Measurements from ENCODE around the gene ADAT1. TPM values are rescaled to one million over a fixed set of nuclear protein-coding genes. Genes with fewer than 3 reads are reported as not detected.

Gene ADAT1
- total RNA-seq, 4 donors from 2014 or later = 14.7 to 44.8 (median 19.0) TPM

GRCh38 chr16:75630052-75630451 is 7.0 kb upstream of the ADAT1 start:
- TF ChIP-seq CTCF (IDR thresholded peaks at IDR 0.05 in 4 of 5, conservative IDR thresholded peaks at IDR 0.05 in 1 of 5) = no peak
- no peak for TF ChIP-seq POLR2A (IDR thresholded peaks at IDR 0.05)
- H3K27ac ChIP-seq = no peak overlapping the region
- in situ Hi-C loops (cut with MboI; ENCODE audit: low sequenced_read_pairs in 4 of 4) = loop anchor here in 1 of 4 donors (25.0 kb wide), 2 partner anchors 168 to 643 kb away; partner anchors contain the start of genes TMEM170A, WDR59 and ZNRF1
- no peak overlapping the region for H3K4me3 ChIP-seq
- DNase-seq = no peak
- H3K27me3 ChIP-seq = no peaks in the 10 kb centered on the region
- peaks cover 0 to 4% of the 10 kb centered on the region in 2 donors for H3K4me1 ChIP-seq
- intact Hi-C loops (cut with DNase I; ENCODE audit: low total_unique reads) = no loop called here
- H3K36me3 ChIP-seq = peaks cover 2 to 95% of the 10 kb centered on the region in 2 donors
- ATAC-seq = no peak
- no peaks in the 10 kb centered on the region for H3K9me3 ChIP-seq

GRCh38 chr16:75629132-75629531 is 6.1 kb upstream of the ADAT1 start:
- H3K4me3 ChIP-seq = no peak overlapping the region
- peaks cover 0 to 4% of the 10 kb centered on the region in 2 donors for H3K4me1 ChIP-seq
- peaks cover 2 to 86% of the 10 kb centered on the region in 2 donors for H3K36me3 ChIP-seq
- intact Hi-C loops (cut with DNase I; ENCODE audit: low total_unique reads) = no loop called here
- H3K27me3 ChIP-seq = no peaks in the 10 kb centered on the region
- H3K9me3 ChIP-seq = no peaks in the 10 kb centered on the region
- no peak for ATAC-seq
- no peak overlapping the region for H3K27ac ChIP-seq
- no peak for TF ChIP-seq POLR2A (IDR thresholded peaks at IDR 0.05)
- no peak for TF ChIP-seq CTCF (IDR thresholded peaks at IDR 0.05 in 4 of 5, conservative IDR thresholded peaks at IDR 0.05 in 1 of 5)
- DNase-seq = no peak
- in situ Hi-C loops (cut with MboI; ENCODE audit: low sequenced_read_pairs in 4 of 4) = loop anchor here in 2 of 4 donors (10.0 to 25.0 kb wide), 3 partner anchors 64 to 642 kb away; partner anchors contain the start of genes GABARAPL2 (in 1 of the 2), TMEM170A (in 1 of the 2), WDR59 (in 1 of the 2) and ZNRF1 (in 1 of the 2)

- peaks cover 2 to 78% of the 10 kb centered on the region in 2 donors for H3K36me3 ChIP-seq
- DNase-seq (no peak), ATAC-seq (no peak)
- intact Hi-C loops (cut with DNase I; ENCODE audit: low total_unique reads) (no loop called here), in situ Hi-C loops (cut with MboI; ENCODE audit: low sequenced_read_pairs in 4 of 4) (loop anchor here in 2 of 4 donors (10.0 to 25.0 kb wide), 3 partner anchors 64 to 641 kb away; partner anchors contain the start of genes GABARAPL2 (in 1 of the 2), TMEM170A (in 1 of the 2), WDR59 (in 1 of the 2) and ZNRF1 (in 1 of the 2))
- H3K4me3 ChIP-seq = no peak overlapping the region
- H3K27me3 ChIP-seq = no peaks in the 10 kb centered on the region
- no peak for TF ChIP-seq CTCF (IDR thresholded peaks at IDR 0.05 in 4 of 5, conservative IDR thresholded peaks at IDR 0.05 in 1 of 5)
- no peak for TF ChIP-seq POLR2A (IDR thresholded peaks at IDR 0.05)
- H3K27ac ChIP-seq = no peak overlapping the region
- no peaks in the 10 kb centered on the region for H3K9me3 ChIP-seq
- peaks cover 4% of the 10 kb centered on the region in 2 donors for H3K4me1 ChIP-seq
Measured at GRCh38 chr16:75628351-75628750, 5.3 kb upstream of the ADAT1 start.

- H3K4me1 ChIP-seq = peaks cover 4% of the 10 kb centered on the region in 2 donors
- DNase-seq = no peak
- H3K27ac ChIP-seq = no peak overlapping the region
- no peak overlapping the region for H3K4me3 ChIP-seq
- no peaks in the 10 kb centered on the region for H3K27me3 ChIP-seq
- ATAC-seq = no peak
- no peaks in the 10 kb centered on the region for H3K9me3 ChIP-seq
- in situ Hi-C loops (cut with MboI; ENCODE audit: low sequenced_read_pairs in 4 of 4) = loop anchor here in 2 of 4 donors (10.0 to 25.0 kb wide), 3 partner anchors 63 to 641 kb away; partner anchors contain the start of genes GABARAPL2 (in 1 of the 2), TMEM170A (in 1 of the 2), WDR59 (in 1 of the 2) and ZNRF1 (in 1 of the 2)
- intact Hi-C loops (cut with DNase I; ENCODE audit: low total_unique reads) = no loop called here
- H3K36me3 ChIP-seq = peaks cover 2 to 73% of the 10 kb centered on the region in 2 donors
- TF ChIP-seq POLR2A (IDR thresholded peaks at IDR 0.05) = no peak
Measured at GRCh38 chr16:75627851-75628250, 4.8 kb upstream of the ADAT1 start.

GRCh38 chr16:75626806-75627205 is 3.7 kb upstream of the ADAT1 start:
- H3K4me3 ChIP-seq = no peak overlapping the region
- DNase-seq = no peak
- ATAC-seq = no peak
- no peak overlapping the region for H3K27ac ChIP-seq
- intact Hi-C loops (cut with DNase I; ENCODE audit: low total_unique reads) (no loop called here), in situ Hi-C loops (cut with MboI; ENCODE audit: low sequenced_read_pairs in 4 of 4) (loop anchor here in 2 of 4 donors (10.0 to 25.0 kb wide), 3 partner anchors 62 to 640 kb away; partner anchors contain the start of genes GABARAPL2 (in 1 of the 2), TMEM170A (in 1 of the 2), WDR59 (in 1 of the 2) and ZNRF1 (in 1 of the 2))
- no peaks in the 10 kb centered on the region for H3K9me3 ChIP-seq
- peaks cover 12 to 13% of the 10 kb centered on the region in 2 donors for H3K4me1 ChIP-seq
- H3K27me3 ChIP-seq = no peaks in the 10 kb centered on the region
- H3K36me3 ChIP-seq = peaks cover 2 to 63% of the 10 kb centered on the region in 2 donors
- no peak for TF ChIP-seq CTCF (IDR thresholded peaks at IDR 0.05 in 4 of 5, conservative IDR thresholded peaks at IDR 0.05 in 1 of 5)
- TF ChIP-seq POLR2A (IDR thresholded peaks at IDR 0.05) = no peak
